Suprapubic skin (tissue), 4 donors: ENCODE measurements around the gene SOCS3. TPM values are rescaled to one million over a fixed set of nuclear protein-coding genes. Genes with fewer than 3 reads are reported as not detected.

Source experiments
- DNase-seq, 2 donors: peaks; one replicate each; pipeline ENCODE4 v3.0.0-alpha.2; 2019; ENCODE audit warnings: low spot score in 2 of 2
- H3K27ac ChIP-seq: fragments of 200-600 bp; sonication (generic); one replicate; pipeline ENCODE4 v1.5.1; 2019
- H3K27me3 ChIP-seq: fragments of 200-600 bp; sonication (generic); one replicate; pipeline ENCODE4 v1.5.1; 2019
- H3K36me3 ChIP-seq: fragments of 200-600 bp; sonication (generic); one replicate; pipeline ENCODE4 v1.5.1; 2019
- H3K4me1 ChIP-seq: fragments of 200-600 bp; sonication (generic); one replicate; pipeline ENCODE4 v1.5.1; 2019
- H3K4me3 ChIP-seq: fragments of 200-600 bp; sonication (generic); one replicate; pipeline ENCODE4 v1.5.1; 2019; ENCODE audit warnings: mild to moderate bottlenecking
- H3K9me3 ChIP-seq: fragments of 200-600 bp; sonication (generic); one replicate; pipeline ENCODE4 v1.5.1; 2019
- CTCF ChIP-seq, 2 donors: fragments of 200-600 bp in 1 of 2; fragments of 450-650 bp in 1 of 2; sonication (generic) in 1 of 2; IDR thresholded peaks; one replicate each; pipeline ENCODE4 v1.5.1; 2016 to 2019; ENCODE audit warnings: antibody characterized with exemption in 2 of 2, mild to moderate bottlenecking in 1 of 2, moderate library complexity in 1 of 2
- EP300 ChIP-seq: sonication (generic); formaldehyde crosslinking; IDR thresholded peaks from one replicate; pipeline ENCODE4 v1.6.1; 2017; ENCODE audit warnings: antibody characterized with exemption
- POLR2A ChIP-seq, 2 donors: fragments of 450-650 bp; IDR thresholded peaks; one replicate each; pipeline ENCODE4 v1.6.1; 2017; ENCODE audit warnings: antibody characterized with exemption in 2 of 2, mild to moderate bottlenecking in 2 of 2, moderate library complexity in 2 of 2
- POLR2AphosphoS5 ChIP-seq, 3 donors: sonication (generic); formaldehyde crosslinking; IDR thresholded peaks; one replicate each; pipeline ENCODE4 v1.6.1; 2017; ENCODE audit warnings: antibody characterized with exemption in 3 of 3
- WGBS: methylation state at CpG from one replicate; pipeline ENCODE4 v1.1.5; 2018; 5-methylcytosine and 5-hydroxymethylcytosine counted together
- total RNA-seq, 4 donors: library from RNA; depleted of rRNA; stranded (reverse); fragments of >200 nt; gene quantifications; one replicate each; pipeline ENCODE4 v1.1.0, GENCODE V29; 2016

The SOCS3 gene
- total RNA-seq, 4 donors from 2014 or later, result 33.2 to 264 (median 60.9) TPM

GRCh38 chr17:78399693-78400144 lies 39.8 kb upstream of the SOCS3 start:
- no peak for DNase-seq
- H3K36me3 ChIP-seq, result peaks cover 91% of the 10 kb centered on the region
- TF ChIP-seq EP300 (no peak), CTCF (IDR thresholded peaks at IDR 0.05) (no peak), POLR2AphosphoS5 (IDR thresholded peaks at IDR 0.05) (no peak), POLR2A (IDR thresholded peaks at IDR 0.05) (no peak)

GRCh38 chr17:78399028-78399692 lies 39.3 kb upstream of the SOCS3 start:
- TF ChIP-seq POLR2A (IDR thresholded peaks at IDR 0.05) (no peak), POLR2AphosphoS5 (IDR thresholded peaks at IDR 0.05) (no peak), CTCF (IDR thresholded peaks at IDR 0.05) (no peak), EP300 (no peak)

More at GRCh38 chr17:78399693-78400144, 39.8 kb upstream of the SOCS3 start:
- Histone ChIP-seq H3K9me3 (no peaks in the 10 kb centered on the region), H3K4me1 (peaks cover 10% of the 10 kb centered on the region), H3K27ac (no peak overlapping the region), H3K27me3 (no peaks in the 10 kb centered on the region), H3K4me3 (no peak overlapping the region)
- 67% methylated on average over 5 of the region's 6 CpGs for WGBS

GRCh38 chr17:78398390-78398789 lies 38.5 kb upstream of the SOCS3 start:
- peaks cover 79% of the 10 kb centered on the region for H3K36me3 ChIP-seq
- WGBS, result 60% methylated on average over 3 of the region's 3 CpGs

More at GRCh38 chr17:78399028-78399692, 39.3 kb upstream of the SOCS3 start:
- no peaks in the 10 kb centered on the region for H3K9me3 ChIP-seq
- no peaks in the 10 kb centered on the region for H3K27me3 ChIP-seq
- peaks cover 86% of the 10 kb centered on the region for H3K36me3 ChIP-seq
- no peak for DNase-seq
- no peak overlapping the region for H3K4me3 ChIP-seq
- WGBS, result 83% methylated on average over 21 of the region's 28 CpGs
- H3K4me1 ChIP-seq, result peaks cover 11% of the 10 kb centered on the region
- H3K27ac ChIP-seq, result no peak overlapping the region

GRCh38 chr17:78397681-78398101 lies 37.8 kb upstream of the SOCS3 start:
- no peak for DNase-seq
- Histone ChIP-seq H3K27ac (no peak overlapping the region), H3K9me3 (no peaks in the 10 kb centered on the region), H3K4me3 (no peak overlapping the region), H3K27me3 (no peaks in the 10 kb centered on the region), H3K36me3 (peaks cover 72% of the 10 kb centered on the region), H3K4me1 (peaks cover 11% of the 10 kb centered on the region)
- TF ChIP-seq CTCF (IDR thresholded peaks at IDR 0.05) (no peak), POLR2A (IDR thresholded peaks at IDR 0.05) (no peak), POLR2AphosphoS5 (IDR thresholded peaks at IDR 0.05) (no peak), EP300 (no peak)
- WGBS, result 63% methylated on average over 6 of the region's 13 CpGs

More at GRCh38 chr17:78398390-78398789, 38.5 kb upstream of the SOCS3 start:
- H3K27ac ChIP-seq, result no peak overlapping the region
- H3K4me3 ChIP-seq, result no peak overlapping the region
- TF ChIP-seq CTCF (IDR thresholded peaks at IDR 0.05), result no peak
- TF ChIP-seq EP300, result no peak
- no peak for TF ChIP-seq POLR2AphosphoS5 (IDR thresholded peaks at IDR 0.05)
- TF ChIP-seq POLR2A (IDR thresholded peaks at IDR 0.05), result no peak
- H3K4me1 ChIP-seq, result peaks cover 11% of the 10 kb centered on the region
- DNase-seq, result no peak
- H3K9me3 ChIP-seq, result no peaks in the 10 kb centered on the region
- H3K27me3 ChIP-seq, result no peaks in the 10 kb centered on the region

- Histone ChIP-seq H3K27me3 (no peaks in the 10 kb centered on the region), H3K4me1 (peaks cover 15% of the 10 kb centered on the region), H3K4me3 (no peak overlapping the region), H3K36me3 (peaks cover 62% of the 10 kb centered on the region), H3K27ac (no peak overlapping the region), H3K9me3 (no peaks in the 10 kb centered on the region)
- DNase-seq, result no peak
- 73% methylated on average over 13 of the region's 14 CpGs for WGBS
- TF ChIP-seq POLR2A (IDR thresholded peaks at IDR 0.05), result no peak
- TF ChIP-seq EP300, result no peak
- no peak for TF ChIP-seq CTCF (IDR thresholded peaks at IDR 0.05)
- TF ChIP-seq POLR2AphosphoS5 (IDR thresholded peaks at IDR 0.05), result no peak
Observed at GRCh38 chr17:78396441-78397337, 36.8 kb upstream of the SOCS3 start.
